ENCODE results near the gene TLN1.

TLN1 gene

GRCh38 chr9:35705372-35705771, 26.6 kb downstream of the TLN1 start:
- DNase-seq, result no peak

GRCh38 chr9:35703906-35704672, 27.9 kb downstream of the TLN1 start:
- no peak for DNase-seq

- DNase-seq, result no peak
Measured at GRCh38 chr9:35702696-35703095, 29.3 kb downstream of the TLN1 start.

- DNase-seq, result no peak
Measured at GRCh38 chr9:35700942-35701341, 31.1 kb downstream of the TLN1 start.

- DNase-seq, result no peak
Measured at GRCh38 chr9:35700031-35700430, 32.0 kb downstream of the TLN1 start.

- no peak for DNase-seq
Measured at GRCh38 chr9:35698231-35698630, 33.8 kb downstream of the TLN1 start.

GRCh38 chr9:35697486-35697885, 34.5 kb downstream of the TLN1 start:
- no peak for DNase-seq

- peak; percentile 59 for DNase-seq
Measured at GRCh38 chr9:35696520-35697215, 35.3 kb downstream of the TLN1 start.

- DNase-seq, result no peak
Measured at GRCh38 chr9:35695943-35696401, 36.0 kb downstream of the TLN1 start.

GRCh38 chr9:35691757-35692301, 40.2 kb downstream of the TLN1 start:
- no peak for DNase-seq

- DNase-seq, result no peak
Measured at GRCh38 chr9:35691334-35691650, 40.7 kb downstream of the TLN1 start.

GRCh38 chr9:35690614-35691333, 41.2 kb downstream of the TLN1 start:
- DNase-seq, result peak; percentile 12

- no peak for DNase-seq
Measured at GRCh38 chr9:35690294-35690613, 41.7 kb downstream of the TLN1 start.

- no peak for DNase-seq
Measured at GRCh38 chr9:35689542-35690293, 42.3 kb downstream of the TLN1 start, which contains the start of gene TPM2. TSS of gene TPM2 (minus strand) at chr9:35689925. CDS start at chr9:35689817, 108 bp downstream.

GRCh38 chr9:35688558-35689541, 43.1 kb downstream of the TLN1 start:
- no peak for DNase-seq

GRCh38 chr9:35687972-35688557, 43.9 kb downstream of the TLN1 start:
- no peak for DNase-seq

- DNase-seq, result no peak
Measured at GRCh38 chr9:35687306-35687705, 44.7 kb downstream of the TLN1 start.

GRCh38 chr9:35686222-35687203, 45.5 kb downstream of the TLN1 start:
- no peak for DNase-seq

- DNase-seq, result no peak
Measured at GRCh38 chr9:35685506-35685905, 46.5 kb downstream of the TLN1 start.

GRCh38 chr9:35684921-35685320, 47.1 kb downstream of the TLN1 start:
- no peak for DNase-seq

All from activated gamma-delta T cell treated with Interleukin-2 at 50 U/mL for 16 hours (primary cell).